NOMO-1 (cell line): ENCODE data around the gene TCHP.
"Not testable (repeated sequence)": the region's sequence is repeated elsewhere in the genome, so short reads cannot be mapped to it uniquely, and the experiment has no call there.

ENCODE experiments used
- DNase-seq, 2 experiments: peaks; one replicate each; lab custom pipeline; 2025; ENCODE audit not compliant: unreplicated experiment in 2 of 2; lab: John Stamatoyannopoulos, UW

TCHP gene

DNA sequence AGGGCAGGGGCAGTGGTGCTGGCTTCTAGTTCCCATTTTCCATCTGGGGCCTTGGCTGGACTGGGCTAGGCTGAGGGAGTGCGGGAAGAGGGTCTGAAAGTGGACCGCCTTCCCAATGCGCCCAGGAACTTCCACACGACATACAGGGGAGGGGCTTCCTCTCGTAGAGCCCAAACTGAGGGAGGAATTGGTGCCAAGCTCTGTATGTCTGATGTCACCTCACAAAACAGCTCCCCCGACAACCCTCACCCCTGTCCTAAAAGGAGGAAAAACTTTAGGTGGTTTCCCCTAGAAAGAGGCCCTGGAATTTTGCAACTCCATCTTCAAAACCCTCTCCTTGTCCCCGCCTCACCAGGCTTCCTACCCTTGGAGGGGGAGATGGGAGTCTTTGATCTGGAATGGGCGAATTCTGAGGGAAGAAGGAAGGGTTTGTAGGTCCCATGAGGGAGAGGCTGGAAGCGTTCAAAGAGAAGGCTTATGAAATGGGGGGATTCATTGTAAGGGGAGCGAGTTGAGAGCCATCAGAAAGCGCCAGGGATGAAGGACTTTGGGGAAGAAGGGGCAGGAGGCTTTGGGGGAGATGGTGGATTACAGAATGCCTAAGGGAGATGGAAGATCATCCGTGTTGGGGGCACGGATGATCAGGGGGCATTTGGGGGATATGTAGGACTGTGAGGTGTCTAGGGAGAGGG is 20.6 kb upstream of the TCHP start:
- DNase-seq = no peak

DNA sequence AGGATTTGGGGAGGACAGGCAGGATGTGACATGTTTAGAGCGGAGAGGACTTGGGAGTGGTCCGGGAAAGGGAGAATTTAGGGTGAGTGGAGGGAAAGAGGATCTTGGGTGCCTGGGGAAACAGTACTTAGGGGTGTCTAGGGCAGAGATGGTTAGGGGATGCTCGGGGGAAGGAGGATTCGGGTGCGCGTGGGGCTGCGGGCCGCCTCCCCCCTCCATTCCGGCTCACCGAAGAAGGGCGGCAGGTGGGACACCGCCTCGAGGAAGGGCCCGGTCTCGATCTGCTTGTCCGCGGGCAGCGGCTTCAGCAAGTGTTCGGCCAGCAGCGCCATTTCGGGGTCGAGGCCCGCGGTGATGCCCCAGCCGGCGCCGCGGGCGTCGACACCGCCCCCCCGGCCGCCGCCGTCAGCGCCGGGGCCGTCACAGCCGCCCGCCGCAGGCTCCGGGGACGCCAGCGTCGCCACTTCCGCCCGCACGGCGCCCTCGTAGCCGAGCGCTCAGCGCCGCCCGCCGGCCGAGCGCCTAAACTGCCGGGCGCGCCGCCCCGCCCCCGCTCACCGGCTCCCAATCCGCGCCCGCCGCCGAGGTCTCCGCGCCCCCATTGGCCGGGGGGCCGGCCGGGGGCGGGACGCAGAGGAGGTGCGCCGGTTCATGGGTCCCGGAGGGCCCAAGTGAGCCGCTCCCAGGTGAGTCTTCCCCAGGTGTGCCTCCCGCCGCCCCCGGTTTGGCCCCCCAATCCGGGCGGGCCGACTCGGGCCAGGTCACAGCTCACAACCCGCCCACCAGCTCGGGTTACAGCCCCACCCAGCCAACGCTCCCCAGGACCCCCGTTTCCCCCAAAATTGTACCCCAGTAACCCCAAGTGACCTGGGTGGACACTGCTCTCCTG is 19.8 kb upstream of the TCHP start, which contains the start of gene GLTP:
TSS of gene GLTP (minus strand) at position 499 of the 889 bp plus-strand sequence. CDS start at position 332, 167 bp downstream.
- DNase-seq = peak; percentile 81 to 92

DNA sequence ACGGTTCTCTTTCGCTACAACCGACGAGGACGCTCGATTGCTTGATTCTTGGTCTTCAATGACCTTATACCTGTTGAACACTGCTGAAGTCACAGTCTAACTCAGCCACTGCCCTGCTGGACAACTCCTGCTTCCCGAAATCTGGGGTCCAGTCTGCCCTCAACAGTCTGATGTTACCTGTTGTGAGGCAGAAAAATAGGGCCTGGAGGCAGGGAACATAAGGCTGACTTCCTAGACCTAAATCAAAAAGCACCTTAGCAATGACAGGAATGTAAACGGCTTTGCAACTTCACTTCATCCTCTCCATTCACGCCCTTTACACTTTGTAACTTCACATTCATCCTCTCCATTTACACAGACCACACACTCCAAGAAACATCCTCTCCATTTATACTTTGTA is 19.1 kb upstream of the TCHP start:
- no peak for DNase-seq

DNA sequence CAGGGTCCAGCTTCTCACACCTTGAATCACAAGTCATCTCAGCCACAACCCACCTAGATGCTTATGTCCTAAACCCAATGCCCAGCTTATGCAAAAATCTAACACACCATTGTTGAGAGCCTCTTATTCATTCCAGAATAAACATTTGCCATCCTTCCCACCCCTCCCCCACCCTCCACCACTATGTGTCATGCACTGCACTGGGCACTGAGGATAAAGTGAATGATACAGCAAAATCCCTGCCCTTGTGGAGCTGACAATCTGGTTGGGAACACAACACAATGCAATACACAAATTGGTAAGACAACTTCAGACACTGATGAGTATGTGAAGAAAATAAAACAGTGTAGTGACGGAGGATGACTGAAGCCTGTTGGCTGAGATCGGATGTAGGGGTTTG is 18.3 kb upstream of the TCHP start:
- DNase-seq = no peak

DNA sequence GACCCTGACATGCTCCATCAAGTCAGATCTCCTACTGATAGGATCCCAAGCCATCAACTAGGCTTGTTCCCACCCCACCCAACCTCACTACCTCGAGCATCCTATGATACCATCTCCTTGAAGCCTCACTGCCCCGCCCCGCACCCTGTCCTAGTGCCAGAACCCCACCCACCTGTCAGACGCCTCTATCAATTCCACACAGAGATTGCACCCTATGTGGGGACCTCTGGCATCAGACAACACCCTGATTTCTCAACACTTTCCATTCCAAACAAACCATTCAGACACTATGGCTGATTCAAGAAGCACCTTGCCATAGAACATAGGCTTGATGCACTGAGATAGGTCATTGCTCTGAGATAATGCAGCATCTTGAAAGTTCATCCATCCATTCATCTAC is 16.6 kb upstream of the TCHP start:
- no peak for DNase-seq

DNA sequence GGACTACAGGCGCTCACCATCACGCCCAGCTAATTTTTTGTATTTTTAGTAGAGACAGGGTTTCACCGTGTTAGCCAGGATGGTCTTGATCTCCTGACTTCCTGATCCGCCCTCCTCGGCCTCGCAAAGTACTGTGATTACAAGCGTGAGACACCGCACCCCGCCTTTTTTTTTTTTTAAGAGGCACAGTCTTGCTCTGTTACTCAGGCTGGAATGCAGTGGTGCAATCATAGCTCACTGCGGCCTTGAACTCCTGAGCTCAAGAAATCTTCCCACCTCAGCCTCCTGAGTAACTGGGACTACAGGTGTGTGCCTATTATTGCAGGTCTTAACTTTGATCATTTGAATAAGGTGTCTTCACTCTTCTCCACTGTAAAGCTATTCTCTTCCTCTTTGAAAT is 14.5 kb upstream of the TCHP start:
- no peak for DNase-seq

DNA sequence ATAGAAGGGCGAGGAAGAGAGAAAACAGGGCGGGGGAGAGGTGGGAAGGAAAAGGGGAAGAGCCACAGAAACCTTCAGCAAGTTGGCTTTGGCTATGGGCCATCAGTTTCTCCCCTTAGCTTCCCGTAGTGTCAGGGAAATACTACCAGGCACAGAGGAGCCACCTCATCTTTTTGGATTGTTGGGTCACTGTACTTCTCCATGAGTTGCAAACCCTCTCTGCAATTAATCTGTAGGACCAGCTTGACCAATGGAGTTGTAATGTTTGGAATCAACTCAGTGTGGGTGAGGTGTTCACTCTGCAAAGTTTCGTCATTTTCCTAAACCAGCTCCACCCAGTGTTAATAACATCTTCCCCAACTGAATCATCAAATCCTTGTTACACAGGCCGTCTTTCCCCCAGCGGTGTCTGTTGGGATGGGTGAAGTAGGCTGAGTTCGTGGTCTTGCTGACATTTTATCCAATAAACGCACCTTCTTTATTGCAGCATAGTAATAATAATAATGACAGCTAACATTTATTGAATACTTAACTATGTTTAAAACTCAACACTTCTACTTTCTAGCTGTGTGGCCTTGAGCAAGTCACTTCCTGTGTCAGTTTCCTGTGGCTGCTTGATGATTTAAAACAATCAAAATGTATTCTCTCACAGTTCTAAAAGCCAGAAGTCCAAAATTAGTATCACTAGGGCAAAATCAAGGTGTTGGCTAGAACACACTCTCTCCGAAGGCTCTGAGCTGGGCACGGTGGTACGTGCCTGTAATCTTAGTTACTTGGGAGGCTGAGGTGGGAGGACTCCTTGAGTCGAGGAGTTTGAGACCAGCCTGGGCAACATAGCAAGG is 11.7 kb upstream of the TCHP start:
- DNase-seq = peak; percentile 77 to 90

DNA sequence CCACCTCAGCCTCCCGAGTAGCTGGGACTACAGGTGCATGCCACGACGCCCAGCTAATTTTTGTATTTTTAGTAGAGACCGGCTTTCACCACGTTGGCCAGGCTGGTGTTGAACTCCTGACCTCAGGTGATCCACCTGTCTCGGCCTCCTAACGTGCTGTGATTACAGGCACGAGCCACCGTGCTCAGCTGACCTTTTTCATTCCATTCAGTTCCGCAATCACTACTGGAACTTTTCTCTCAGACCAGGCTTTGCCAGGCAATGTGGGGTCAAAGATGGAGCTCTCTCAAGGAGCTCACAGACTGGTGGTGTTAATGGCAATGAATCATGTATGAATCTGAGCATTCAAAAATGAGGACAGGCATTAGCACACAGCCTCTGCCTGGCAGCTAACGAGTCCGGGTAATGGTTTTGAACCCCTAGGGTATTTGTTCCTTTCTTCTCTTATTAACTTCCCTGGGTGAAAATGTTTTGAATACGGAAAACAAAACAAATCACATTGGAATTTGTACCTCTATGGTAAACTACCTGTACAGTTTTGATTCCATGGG is 9.4 kb upstream of the TCHP start:
- DNase-seq = no peak

DNA sequence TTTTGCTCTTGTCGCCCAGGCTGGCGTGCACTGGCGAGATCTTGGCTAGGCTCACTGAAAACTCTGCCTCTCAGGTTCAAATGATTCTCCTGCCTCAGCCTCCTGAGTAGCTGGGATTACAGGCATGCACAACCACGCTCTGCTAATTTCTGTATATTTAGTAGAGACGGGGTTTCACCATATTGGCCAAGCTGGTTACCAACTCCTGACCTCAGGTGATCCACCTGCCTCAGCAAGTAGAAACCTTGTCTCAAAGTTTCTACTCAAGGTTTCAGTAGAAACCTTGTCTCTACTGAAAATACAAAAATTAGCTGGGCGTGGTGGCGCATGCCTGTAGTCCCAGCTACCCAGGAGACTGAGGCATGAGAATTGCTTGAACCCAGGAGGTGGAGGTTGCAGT is 8.3 kb upstream of the TCHP start:
- DNase-seq = not testable (repeated sequence)

DNA sequence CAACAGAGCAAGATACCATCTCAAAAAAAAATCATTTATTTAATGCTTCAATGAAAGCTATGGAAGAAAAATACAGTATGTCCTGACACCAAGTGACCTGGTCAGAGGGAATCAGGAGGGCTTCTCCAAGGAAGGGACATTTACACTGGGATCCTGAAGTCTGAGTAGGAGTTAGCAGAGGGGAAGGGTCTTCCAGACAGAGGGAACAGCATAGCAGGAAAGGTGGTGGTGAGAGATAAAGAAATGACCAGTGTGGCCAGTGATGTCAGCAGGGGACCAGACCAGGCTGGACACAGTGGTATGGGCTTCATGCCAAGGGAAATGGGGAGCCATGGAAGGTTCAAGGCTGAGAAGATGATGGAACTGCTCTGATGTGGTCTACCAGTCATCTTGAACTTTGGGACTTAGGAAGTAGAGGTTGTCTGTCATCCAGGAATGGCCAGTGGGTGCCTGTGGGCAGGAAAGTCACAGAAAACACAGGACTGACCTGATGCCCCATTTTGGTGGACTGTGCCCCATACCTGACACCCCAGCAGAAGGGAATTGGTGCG is 7.8 kb upstream of the TCHP start:
- no peak for DNase-seq

DNA sequence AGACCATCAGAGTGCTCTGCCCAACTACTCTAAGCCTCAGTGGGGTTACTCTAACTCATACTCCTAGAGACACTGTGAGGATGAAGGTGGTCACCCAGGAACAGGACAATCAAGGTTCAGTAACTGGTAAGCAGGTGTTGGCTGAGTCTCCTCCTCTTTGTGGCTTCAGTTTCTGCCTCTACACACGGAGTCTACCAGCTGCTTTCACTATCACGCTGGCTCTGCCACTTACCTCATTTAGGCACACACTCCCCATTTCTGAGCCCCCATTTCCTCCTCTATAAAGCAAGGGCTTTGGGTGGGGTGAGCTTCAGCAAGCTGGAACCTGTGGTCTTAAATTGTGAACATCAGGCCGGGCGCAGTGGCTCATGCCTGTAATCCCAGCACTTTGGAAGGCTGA is 7.3 kb upstream of the TCHP start:
- DNase-seq = no peak

DNA sequence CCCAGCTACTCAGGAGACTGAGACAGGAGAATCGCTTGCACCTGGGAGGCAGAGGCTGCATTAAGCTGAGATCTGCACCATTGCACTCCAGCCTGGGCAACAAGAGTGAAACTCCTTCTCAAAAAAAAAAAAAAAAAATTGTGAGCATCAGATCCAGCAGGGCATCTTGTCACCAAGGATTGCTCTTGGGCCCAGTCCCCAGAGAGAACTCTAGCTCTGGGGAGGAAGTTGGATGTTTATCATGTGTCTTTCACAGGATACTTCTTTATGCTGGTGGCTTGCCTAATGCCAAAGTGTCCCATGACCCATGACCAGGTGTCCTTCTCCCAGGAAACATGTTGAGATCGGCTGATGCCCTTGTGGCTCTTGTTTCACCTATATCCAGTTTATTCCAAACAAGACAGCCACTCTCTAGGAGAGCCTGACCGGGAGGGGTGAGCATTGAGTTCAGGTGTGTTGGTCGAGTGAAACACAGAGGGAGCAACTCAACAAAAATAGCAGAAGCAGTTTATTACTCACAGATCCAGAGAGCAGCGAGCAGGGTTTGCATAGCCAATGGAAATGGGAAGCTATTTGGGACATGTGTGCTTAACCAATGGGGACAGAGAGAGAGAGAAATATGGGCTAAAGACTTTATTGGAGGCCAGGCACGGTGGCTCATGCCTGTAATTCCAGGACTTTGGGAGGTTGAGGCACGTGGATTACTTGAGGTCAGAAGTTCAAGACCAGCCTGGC is 6.6 kb upstream of the TCHP start:
- DNase-seq = no peak

DNA sequence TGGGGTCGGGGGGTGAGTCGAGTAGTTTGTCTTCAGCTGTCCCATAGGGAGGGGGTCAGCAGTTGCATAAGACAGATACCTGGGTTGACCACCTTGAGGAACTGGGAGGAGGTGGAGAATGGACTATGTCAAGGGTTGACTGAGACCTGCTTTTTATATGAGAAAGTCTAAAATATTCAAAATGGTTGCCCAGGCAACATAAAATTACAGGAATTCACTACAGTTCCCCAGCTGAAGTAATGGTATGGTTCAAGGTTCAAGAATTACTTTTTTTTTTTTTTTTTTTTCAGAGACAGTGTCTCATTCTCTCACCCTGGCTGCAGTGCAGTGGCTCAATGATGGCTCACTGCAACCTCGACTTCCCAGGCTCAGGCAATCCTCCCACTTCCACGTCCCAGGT is 5.1 kb upstream of the TCHP start:
- DNase-seq = no peak

DNA sequence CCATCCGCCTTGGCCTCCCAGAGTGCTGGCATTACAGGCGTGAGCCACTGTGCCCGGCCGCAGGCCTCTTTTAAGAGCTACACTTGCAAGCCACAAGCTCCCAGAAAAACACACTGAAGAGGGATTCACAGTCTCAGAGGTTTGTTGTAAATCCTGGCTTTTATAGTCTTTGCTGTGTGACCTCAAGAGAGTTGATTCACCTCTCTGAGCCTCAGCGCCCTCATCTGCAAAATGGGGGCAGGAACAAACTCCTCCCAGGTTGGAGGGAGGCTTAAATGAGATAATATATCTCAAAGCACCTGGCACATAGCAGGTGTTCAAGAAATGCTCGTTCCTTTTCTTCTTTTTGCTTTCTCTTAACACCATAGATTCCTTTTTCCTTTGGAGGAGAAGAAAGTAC is 3.9 kb upstream of the TCHP start:
- no peak for DNase-seq

DNA sequence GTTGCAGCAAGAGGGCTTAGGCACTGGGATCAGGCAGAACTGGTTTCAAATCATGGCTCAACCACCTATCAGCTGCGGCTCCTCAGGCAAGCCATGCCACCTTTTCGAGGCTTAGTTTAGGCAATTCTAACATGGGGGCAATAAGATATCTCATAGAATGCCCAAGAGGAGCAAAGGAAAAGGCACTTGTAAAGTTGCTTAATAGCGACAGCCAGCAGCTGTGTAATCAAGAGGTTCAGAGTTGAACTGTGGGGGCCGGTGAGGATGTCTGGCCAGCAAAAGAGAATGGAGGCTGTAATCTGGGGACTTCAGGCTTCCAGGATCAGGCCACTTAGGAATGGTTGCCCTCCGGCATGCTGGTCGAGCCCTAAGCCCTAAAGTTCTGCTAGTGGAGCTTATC is 3.0 kb upstream of the TCHP start:
- no peak for DNase-seq

DNA sequence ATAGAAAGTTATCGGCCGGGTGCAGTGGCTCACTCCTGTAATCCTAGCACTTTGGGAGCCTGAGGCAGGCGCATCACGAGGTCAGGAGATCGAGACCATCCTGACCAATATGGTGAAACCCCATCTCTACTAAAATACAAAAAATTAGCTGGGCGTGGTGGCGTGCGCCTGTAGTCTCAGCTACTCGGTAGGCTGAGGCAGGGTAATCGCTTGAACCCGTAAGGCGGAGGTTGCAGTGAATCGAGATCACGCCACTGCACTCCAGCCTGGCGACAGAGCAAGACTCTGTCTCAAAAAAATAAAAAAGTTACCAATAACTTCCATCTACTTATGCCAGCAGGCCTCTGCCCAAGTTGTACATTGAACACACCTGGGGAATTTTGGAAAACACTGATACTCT is 729 bp upstream of the TCHP start:
- DNase-seq = not testable (repeated sequence)

DNA sequence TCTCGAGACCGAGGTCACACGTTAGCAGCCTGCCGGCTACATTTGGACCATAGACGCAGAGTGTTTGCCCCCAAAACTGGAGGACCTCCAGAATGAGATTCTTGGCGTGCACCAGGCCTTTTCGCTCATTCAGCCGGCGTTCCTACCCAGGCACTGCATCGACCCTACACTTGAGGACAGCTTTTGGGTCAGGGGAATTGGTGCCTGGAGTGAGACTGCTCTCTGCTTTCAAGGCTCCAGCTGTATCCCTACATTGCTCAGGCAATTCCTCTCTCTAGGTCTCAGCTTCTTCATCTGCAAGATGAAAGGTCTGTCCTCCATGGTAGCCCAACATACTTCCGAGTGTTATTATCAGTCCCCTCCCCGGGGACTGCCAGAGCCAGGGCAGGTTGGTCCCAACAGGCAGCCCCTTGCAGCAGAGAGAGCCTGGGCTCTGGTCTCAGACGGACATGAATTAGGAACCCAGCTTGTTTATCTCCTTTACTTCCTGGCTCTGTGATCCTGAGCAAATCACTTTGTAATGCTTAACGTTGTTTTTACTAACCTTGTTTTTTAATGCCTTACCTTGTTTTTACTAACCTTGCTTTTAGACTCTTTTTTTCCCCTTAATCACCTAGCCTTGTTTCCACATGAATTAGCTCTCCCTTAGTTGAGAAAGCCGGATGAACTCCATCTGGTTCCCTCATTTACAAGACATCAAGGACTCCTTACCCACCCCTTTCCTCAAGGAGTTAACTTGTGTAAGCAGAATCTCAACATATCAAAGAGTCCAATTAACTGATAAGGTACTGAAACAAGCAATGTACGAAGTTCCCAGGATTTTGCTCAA is 892 bp downstream of the TCHP start:
- no peak for DNase-seq

DNA sequence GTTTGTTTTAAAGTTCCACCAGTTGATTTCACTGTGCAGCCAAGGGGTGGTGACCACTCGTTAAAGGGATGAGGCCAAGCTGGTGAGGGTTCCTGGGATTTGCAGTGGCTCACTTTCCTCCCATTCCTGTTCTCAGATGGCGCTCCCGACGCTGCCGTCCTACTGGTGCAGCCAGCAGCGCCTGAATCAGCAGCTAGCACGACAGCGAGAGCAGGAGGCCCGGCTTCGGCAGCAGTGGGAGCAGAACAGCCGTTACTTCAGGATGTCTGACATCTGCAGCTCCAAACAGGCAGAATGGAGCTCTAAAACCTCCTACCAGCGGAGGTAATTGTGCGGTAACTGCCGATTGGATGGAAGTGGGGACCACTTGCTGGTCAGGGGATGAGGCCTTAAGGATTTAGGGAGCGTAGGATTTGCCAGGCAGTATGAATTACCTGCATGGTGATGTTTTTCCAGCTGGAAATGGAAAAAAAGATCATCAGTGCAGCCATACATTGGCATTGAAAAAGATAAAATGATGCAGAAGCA is 2.9 kb downstream of the TCHP start:
- DNase-seq = no peak

DNA sequence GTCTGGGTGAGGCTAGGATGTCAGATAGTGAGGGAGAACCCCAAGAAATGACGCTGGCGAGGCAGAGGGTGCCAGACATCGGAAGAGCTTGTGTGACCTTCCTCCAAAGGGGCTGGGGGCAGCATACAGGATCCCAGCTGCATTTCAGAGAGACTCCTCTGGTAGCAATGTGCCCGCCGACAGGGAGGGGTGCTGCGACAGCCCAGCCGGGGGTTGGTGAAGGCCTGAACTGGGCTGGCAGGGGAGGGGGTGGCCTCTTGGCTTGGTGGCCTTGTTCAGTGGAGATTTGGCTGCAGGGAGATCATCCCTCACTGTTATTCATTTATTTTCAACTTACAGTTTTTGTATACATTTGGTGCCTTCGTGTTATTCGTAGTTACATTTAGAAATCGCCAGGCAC is 5.2 kb downstream of the TCHP start:
- DNase-seq = no peak
